Measurements from ENCODE around the gene FTCDNL1.

Gene FTCDNL1

GRCh38 chr2:199865905-199866304 is 14.9 kb upstream of the FTCDNL1 start:
- Histone ChIP-seq H3K27me3 (ENCODE audit: control insufficient read depth in 1 of 2, insufficient read depth in 2 of 2, low read length in 2 of 2) (no peaks in the 10 kb centered on the region), H3K9ac (ENCODE audit: low read length) (no peak overlapping the region), H3K9me3 (ENCODE audit: low read length) (no peaks in the 10 kb centered on the region), H3K4me3 (ENCODE audit: low read depth in 1 of 2, low read length in 2 of 2) (no peak overlapping the region), H3K36me3 (ENCODE audit: insufficient read depth, low read length) (no peaks in the 10 kb centered on the region), H3K4me1 (ENCODE audit: insufficient read depth, low read length) (no peaks in the 10 kb centered on the region), H3K27ac (ENCODE audit: low read depth, low read length) (no peak overlapping the region)

- no peak overlapping the region for H3K27ac ChIP-seq (ENCODE audit: low read depth, low read length)
- no peaks in the 10 kb centered on the region for H3K36me3 ChIP-seq (ENCODE audit: insufficient read depth, low read length)
- H3K27me3 ChIP-seq (ENCODE audit: control insufficient read depth in 1 of 2, insufficient read depth in 2 of 2, low read length in 2 of 2), result no peaks in the 10 kb centered on the region
- no peaks in the 10 kb centered on the region for H3K4me1 ChIP-seq (ENCODE audit: insufficient read depth, low read length)
- H3K9me3 ChIP-seq (ENCODE audit: low read length), result no peaks in the 10 kb centered on the region
- no peak overlapping the region for H3K9ac ChIP-seq (ENCODE audit: low read length)
- H3K4me3 ChIP-seq (ENCODE audit: low read depth in 1 of 2, low read length in 2 of 2), result no peak overlapping the region
These were observed 11.8 kb upstream of the FTCDNL1 start for GRCh38 chr2:199862788-199863187.

GRCh38 chr2:199861132-199861774 is 10.3 kb upstream of the FTCDNL1 start:
- H3K4me3 ChIP-seq (ENCODE audit: low read depth in 1 of 2, low read length in 2 of 2), result no peak overlapping the region
- H3K27ac ChIP-seq (ENCODE audit: low read depth, low read length), result no peak overlapping the region
- no peaks in the 10 kb centered on the region for H3K36me3 ChIP-seq (ENCODE audit: insufficient read depth, low read length)
- no peaks in the 10 kb centered on the region for H3K9me3 ChIP-seq (ENCODE audit: low read length)
- H3K4me1 ChIP-seq (ENCODE audit: insufficient read depth, low read length), result no peaks in the 10 kb centered on the region
- no peaks in the 10 kb centered on the region for H3K27me3 ChIP-seq (ENCODE audit: control insufficient read depth in 1 of 2, insufficient read depth in 2 of 2, low read length in 2 of 2)
- H3K9ac ChIP-seq (ENCODE audit: low read length), result no peak overlapping the region

- no peak overlapping the region for H3K9ac ChIP-seq (ENCODE audit: low read length)
- no peaks in the 10 kb centered on the region for H3K27me3 ChIP-seq (ENCODE audit: control insufficient read depth in 1 of 2, insufficient read depth in 2 of 2, low read length in 2 of 2)
- H3K27ac ChIP-seq (ENCODE audit: low read depth, low read length), result no peak overlapping the region
- no peaks in the 10 kb centered on the region for H3K4me1 ChIP-seq (ENCODE audit: insufficient read depth, low read length)
- no peak overlapping the region for H3K4me3 ChIP-seq (ENCODE audit: low read depth in 1 of 2, low read length in 2 of 2)
- no peaks in the 10 kb centered on the region for H3K9me3 ChIP-seq (ENCODE audit: low read length)
- H3K36me3 ChIP-seq (ENCODE audit: insufficient read depth, low read length), result no peaks in the 10 kb centered on the region
These were observed 4.8 kb upstream of the FTCDNL1 start for GRCh38 chr2:199855812-199856211.

GRCh38 chr2:199851883-199852282 is 891 bp upstream of the FTCDNL1 start:
- H3K27ac ChIP-seq (ENCODE audit: low read depth, low read length), result no peak overlapping the region
- H3K4me3 ChIP-seq (ENCODE audit: low read depth in 1 of 2, low read length in 2 of 2), result no peak overlapping the region
- H3K36me3 ChIP-seq (ENCODE audit: insufficient read depth, low read length), result no peaks in the 10 kb centered on the region
- no peak overlapping the region for H3K9ac ChIP-seq (ENCODE audit: low read length)
- H3K27me3 ChIP-seq (ENCODE audit: control insufficient read depth in 1 of 2, insufficient read depth in 2 of 2, low read length in 2 of 2), result no peaks in the 10 kb centered on the region
- no peaks in the 10 kb centered on the region for H3K9me3 ChIP-seq (ENCODE audit: low read length)
- peaks cover 8% of the 10 kb centered on the region for H3K4me1 ChIP-seq (ENCODE audit: insufficient read depth, low read length)

GRCh38 chr2:199851501-199851810 is 464 bp upstream of the FTCDNL1 start:
- Histone ChIP-seq H3K4me3 (ENCODE audit: low read depth in 1 of 2, low read length in 2 of 2) (peak overlapping the region; percentile 44 to 68), H3K27ac (ENCODE audit: low read depth, low read length) (peak overlapping the region; percentile 70)

GRCh38 chr2:199850218-199850717 is 724 bp downstream of the FTCDNL1 start:
- H3K4me3 ChIP-seq (ENCODE audit: low read depth in 1 of 2, low read length in 2 of 2), result peak overlapping the region; percentile 22 to 68
- H3K9ac ChIP-seq (ENCODE audit: low read length), result no peak overlapping the region
- peaks cover 8% of the 10 kb centered on the region for H3K4me1 ChIP-seq (ENCODE audit: insufficient read depth, low read length)
- no peaks in the 10 kb centered on the region for H3K27me3 ChIP-seq (ENCODE audit: control insufficient read depth in 1 of 2, insufficient read depth in 2 of 2, low read length in 2 of 2)
- H3K36me3 ChIP-seq (ENCODE audit: insufficient read depth, low read length), result no peaks in the 10 kb centered on the region
- no peaks in the 10 kb centered on the region for H3K9me3 ChIP-seq (ENCODE audit: low read length)
- peak overlapping the region; percentile 35 for H3K27ac ChIP-seq (ENCODE audit: low read depth, low read length)

More at GRCh38 chr2:199851501-199851810, 464 bp upstream of the FTCDNL1 start:
- Histone ChIP-seq H3K36me3 (ENCODE audit: insufficient read depth, low read length) (no peaks in the 10 kb centered on the region), H3K9ac (ENCODE audit: low read length) (peak overlapping the region; percentile 44), H3K9me3 (ENCODE audit: low read length) (no peaks in the 10 kb centered on the region), H3K27me3 (ENCODE audit: control insufficient read depth in 1 of 2, insufficient read depth in 2 of 2, low read length in 2 of 2) (no peaks in the 10 kb centered on the region), H3K4me1 (ENCODE audit: insufficient read depth, low read length) (peaks cover 8% of the 10 kb centered on the region)

- H3K4me3 ChIP-seq (ENCODE audit: low read depth in 1 of 2, low read length in 2 of 2), result no peak overlapping the region
- H3K36me3 ChIP-seq (ENCODE audit: insufficient read depth, low read length), result no peaks in the 10 kb centered on the region
- H3K4me1 ChIP-seq (ENCODE audit: insufficient read depth, low read length), result peaks cover 8% of the 10 kb centered on the region
- H3K9me3 ChIP-seq (ENCODE audit: low read length), result no peaks in the 10 kb centered on the region
- H3K27me3 ChIP-seq (ENCODE audit: control insufficient read depth in 1 of 2, insufficient read depth in 2 of 2, low read length in 2 of 2), result no peaks in the 10 kb centered on the region
- H3K9ac ChIP-seq (ENCODE audit: low read length), result no peak overlapping the region
- no peak overlapping the region for H3K27ac ChIP-seq (ENCODE audit: low read depth, low read length)
These were observed 2.4 kb downstream of the FTCDNL1 start for GRCh38 chr2:199848389-199849130.

GRCh38 chr2:199847181-199847864 is 3.7 kb downstream of the FTCDNL1 start:
- H3K36me3 ChIP-seq (ENCODE audit: insufficient read depth, low read length), result no peaks in the 10 kb centered on the region
- H3K4me3 ChIP-seq (ENCODE audit: low read depth in 1 of 2, low read length in 2 of 2), result no peak overlapping the region
- H3K4me1 ChIP-seq (ENCODE audit: insufficient read depth, low read length), result peaks cover 8% of the 10 kb centered on the region
- no peak overlapping the region for H3K27ac ChIP-seq (ENCODE audit: low read depth, low read length)
- H3K9me3 ChIP-seq (ENCODE audit: low read length), result no peaks in the 10 kb centered on the region
- no peak overlapping the region for H3K9ac ChIP-seq (ENCODE audit: low read length)
- no peaks in the 10 kb centered on the region for H3K27me3 ChIP-seq (ENCODE audit: control insufficient read depth in 1 of 2, insufficient read depth in 2 of 2, low read length in 2 of 2)

GRCh38 chr2:199842631-199843395 is 8.2 kb downstream of the FTCDNL1 start:
- Histone ChIP-seq H3K4me1 (ENCODE audit: insufficient read depth, low read length) (no peaks in the 10 kb centered on the region), H3K27ac (ENCODE audit: low read depth, low read length) (no peak overlapping the region), H3K9ac (ENCODE audit: low read length) (no peak overlapping the region), H3K4me3 (ENCODE audit: low read depth in 1 of 2, low read length in 2 of 2) (no peak overlapping the region), H3K27me3 (ENCODE audit: control insufficient read depth in 1 of 2, insufficient read depth in 2 of 2, low read length in 2 of 2) (no peaks in the 10 kb centered on the region), H3K9me3 (ENCODE audit: low read length) (no peaks in the 10 kb centered on the region), H3K36me3 (ENCODE audit: insufficient read depth, low read length) (no peaks in the 10 kb centered on the region)

- no peaks in the 10 kb centered on the region for H3K9me3 ChIP-seq (ENCODE audit: low read length)
- H3K9ac ChIP-seq (ENCODE audit: low read length), result no peak overlapping the region
- H3K4me3 ChIP-seq (ENCODE audit: low read depth in 1 of 2, low read length in 2 of 2), result no peak overlapping the region
- no peaks in the 10 kb centered on the region for H3K27me3 ChIP-seq (ENCODE audit: control insufficient read depth in 1 of 2, insufficient read depth in 2 of 2, low read length in 2 of 2)
- H3K27ac ChIP-seq (ENCODE audit: low read depth, low read length), result no peak overlapping the region
- H3K36me3 ChIP-seq (ENCODE audit: insufficient read depth, low read length), result no peaks in the 10 kb centered on the region
- H3K4me1 ChIP-seq (ENCODE audit: insufficient read depth, low read length), result no peaks in the 10 kb centered on the region
These were observed 9.6 kb downstream of the FTCDNL1 start for GRCh38 chr2:199841409-199841808.

All from muscle layer of colon (tissue), 2 donors.